IPS-18a (cell line): ENCODE measurements around the gene RPL37A.

Experiments used
- H3K27ac ChIP-seq: one replicate; pipeline ENCODE4 v1.5.1; 2013; ENCODE audit warnings: low read length
- H3K27me3 ChIP-seq: one replicate; pipeline ENCODE4 v1.6.1; 2013; ENCODE audit warnings: mild to moderate bottlenecking, low read length; ENCODE audit not compliant: control insufficient read depth, insufficient read depth
- H3K36me3 ChIP-seq: one replicate; pipeline ENCODE4 v1.6.1; 2013; ENCODE audit warnings: low read depth, low read length; ENCODE audit not compliant: control insufficient read depth
- H3K4me1 ChIP-seq: one replicate; pipeline ENCODE4 v1.6.1; 2013; ENCODE audit warnings: low read depth, low read length; ENCODE audit not compliant: control insufficient read depth
- H3K4me3 ChIP-seq: one replicate; pipeline ENCODE4 v1.5.1; 2013; ENCODE audit warnings: low read length
- H3K9ac ChIP-seq: one replicate; pipeline ENCODE4 v1.6.1; 2013; ENCODE audit warnings: mild to moderate bottlenecking, low read length, moderate library complexity
- H3K9me3 ChIP-seq: one replicate; pipeline ENCODE4 v1.6.1; 2013; ENCODE audit warnings: low read depth, low read length; ENCODE audit not compliant: control insufficient read depth

RPL37A gene

DNA sequence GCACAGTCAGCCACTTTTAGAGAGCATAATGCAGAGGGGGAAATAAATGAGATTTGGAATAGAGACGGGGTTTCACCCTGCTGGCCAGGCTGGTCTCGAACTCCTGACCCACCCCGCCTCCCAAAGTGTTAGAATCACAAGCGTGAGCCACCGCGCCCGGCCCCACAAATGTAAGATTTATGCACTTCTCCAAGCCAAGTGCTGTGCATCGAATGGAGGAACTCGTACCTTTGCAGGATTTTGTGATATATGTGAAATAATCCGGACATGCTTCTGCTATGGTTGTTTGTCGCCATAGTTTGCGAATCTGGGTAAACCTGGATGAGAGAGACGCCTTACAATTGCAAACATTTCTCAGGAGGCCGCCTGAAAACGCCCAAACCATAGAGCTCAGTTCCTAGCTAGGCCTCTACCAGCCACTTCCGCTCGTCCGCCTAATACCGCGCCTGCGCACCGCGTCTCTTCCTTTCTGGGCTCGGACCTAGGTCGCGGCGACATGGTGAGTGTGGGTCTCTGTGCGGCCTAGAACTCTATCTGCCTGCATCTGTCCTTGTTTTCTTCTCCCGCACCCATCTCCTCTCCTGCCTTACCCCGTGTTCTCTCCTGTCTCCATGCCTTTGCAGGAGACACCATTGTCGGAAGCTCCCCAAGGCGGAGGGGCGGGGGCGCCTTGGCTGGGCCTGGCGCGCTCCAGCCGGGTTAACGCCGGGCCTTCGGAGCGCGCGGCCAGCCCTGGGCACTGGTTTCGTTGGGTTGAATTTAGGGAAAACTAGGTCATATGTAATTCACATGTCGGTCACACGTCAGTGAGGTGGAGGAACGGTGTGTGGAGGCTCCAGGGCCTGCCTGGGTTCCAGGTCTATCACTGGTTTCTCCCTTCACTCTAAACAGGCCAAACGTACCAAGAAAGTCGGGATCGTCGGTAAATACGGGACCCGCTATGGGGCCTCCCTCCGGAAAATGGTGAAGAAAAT is at the start of gene RPL37A:
Gene RPL37A (plus strand): TSS at position 466 of the 974 bp plus-strand sequence. CDS start 31 bp downstream, at position 497.
- H3K9me3 ChIP-seq: no peaks in the 10 kb centered on the region
- peak within 1 kb of the TSS; percentile 96 for H3K4me3 ChIP-seq
- H3K27me3 ChIP-seq: no peaks in the 10 kb centered on the region
- H3K9ac ChIP-seq: peak within 1 kb of the TSS; percentile 97
- peaks cover 16% of the 10 kb centered on the region for H3K4me1 ChIP-seq
- H3K36me3 ChIP-seq: peaks cover 45% of the 10 kb centered on the region
- peak within 1 kb of the TSS; percentile 72 for H3K27ac ChIP-seq

GRCh38 chr2:216450346-216450745 is 48.3 kb upstream of the RPL37A start:
- Histone ChIP-seq H3K4me3 (no peak overlapping the region), H3K27me3 (no peaks in the 10 kb centered on the region), H3K9ac (no peak overlapping the region), H3K9me3 (peaks cover 5% of the 10 kb centered on the region), H3K36me3 (peaks cover 30% of the 10 kb centered on the region), H3K4me1 (peaks cover 2% of the 10 kb centered on the region), H3K27ac (no peak overlapping the region)

DNA sequence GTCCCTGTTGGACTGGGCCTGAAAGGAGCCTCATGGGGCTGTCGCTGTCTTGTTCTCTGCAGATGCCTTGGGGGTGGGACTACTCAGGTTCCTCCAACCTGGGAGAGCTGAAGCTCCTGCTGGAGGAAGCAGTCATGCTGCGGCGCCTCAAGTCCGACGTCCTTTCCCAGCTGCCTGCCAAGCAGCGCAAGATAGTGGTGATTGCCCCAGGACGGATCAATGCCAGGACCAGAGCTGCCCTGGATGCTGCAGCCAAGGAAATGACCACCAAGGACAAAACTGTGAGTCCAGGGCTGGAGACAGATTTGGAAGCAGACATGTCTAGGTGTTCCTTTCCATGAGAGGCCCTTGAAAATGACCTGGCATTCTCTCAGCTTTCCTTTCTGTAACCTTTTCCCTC is 47.9 kb upstream of the RPL37A start:
- Histone ChIP-seq H3K9me3 (peaks cover 5% of the 10 kb centered on the region), H3K27me3 (no peaks in the 10 kb centered on the region), H3K36me3 (peaks cover 30% of the 10 kb centered on the region), H3K4me3 (no peak overlapping the region), H3K4me1 (no peaks in the 10 kb centered on the region), H3K9ac (no peak overlapping the region), H3K27ac (no peak overlapping the region)

- Histone ChIP-seq H3K36me3 (peaks cover 20% of the 10 kb centered on the region), H3K4me1 (no peaks in the 10 kb centered on the region), H3K9me3 (no peaks in the 10 kb centered on the region), H3K4me3 (no peak overlapping the region), H3K27me3 (no peaks in the 10 kb centered on the region), H3K27ac (no peak overlapping the region), H3K9ac (no peak overlapping the region)
These were observed 44.6 kb upstream of the RPL37A start for GRCh38 chr2:216453955-216454614.

DNA sequence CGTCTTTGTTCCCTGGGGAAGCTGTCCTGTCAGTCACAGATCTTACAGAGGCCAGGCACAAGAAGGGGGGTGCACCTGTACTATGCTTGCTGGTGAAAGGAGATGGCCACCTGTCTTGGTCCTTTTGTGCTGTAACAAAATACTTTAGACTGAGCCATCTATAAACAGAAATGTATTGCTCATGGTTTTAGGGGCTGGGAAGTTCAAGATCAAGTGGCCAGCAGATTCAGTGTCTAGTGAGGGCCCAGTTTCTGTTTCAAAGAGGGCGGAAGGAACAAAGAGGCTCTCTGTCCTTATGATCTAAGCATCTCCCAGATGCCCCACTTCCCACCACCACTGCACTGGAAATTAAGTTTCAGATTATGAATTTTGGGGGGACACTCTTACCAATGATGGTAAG is 35.5 kb upstream of the RPL37A start:
- Histone ChIP-seq H3K4me3 (no peak overlapping the region), H3K27ac (no peak overlapping the region), H3K4me1 (no peaks in the 10 kb centered on the region), H3K9ac (no peak overlapping the region), H3K36me3 (no peaks in the 10 kb centered on the region), H3K27me3 (no peaks in the 10 kb centered on the region), H3K9me3 (no peaks in the 10 kb centered on the region)

GRCh38 chr2:216464104-216464720 is 34.4 kb upstream of the RPL37A start:
- no peak overlapping the region for H3K4me3 ChIP-seq
- H3K9ac ChIP-seq: no peak overlapping the region
- H3K9me3 ChIP-seq: no peaks in the 10 kb centered on the region
- no peaks in the 10 kb centered on the region for H3K36me3 ChIP-seq
- no peaks in the 10 kb centered on the region for H3K27me3 ChIP-seq
- no peak overlapping the region for H3K27ac ChIP-seq
- no peaks in the 10 kb centered on the region for H3K4me1 ChIP-seq

GRCh38 chr2:216465579-216466195 is 33.0 kb upstream of the RPL37A start:
- Histone ChIP-seq H3K9ac (no peak overlapping the region), H3K4me3 (no peak overlapping the region), H3K36me3 (no peaks in the 10 kb centered on the region), H3K27ac (no peak overlapping the region), H3K9me3 (no peaks in the 10 kb centered on the region), H3K4me1 (no peaks in the 10 kb centered on the region), H3K27me3 (no peaks in the 10 kb centered on the region)

- H3K36me3 ChIP-seq: no peaks in the 10 kb centered on the region
These were observed 30.8 kb upstream of the RPL37A start for GRCh38 chr2:216467845-216468244.

DNA sequence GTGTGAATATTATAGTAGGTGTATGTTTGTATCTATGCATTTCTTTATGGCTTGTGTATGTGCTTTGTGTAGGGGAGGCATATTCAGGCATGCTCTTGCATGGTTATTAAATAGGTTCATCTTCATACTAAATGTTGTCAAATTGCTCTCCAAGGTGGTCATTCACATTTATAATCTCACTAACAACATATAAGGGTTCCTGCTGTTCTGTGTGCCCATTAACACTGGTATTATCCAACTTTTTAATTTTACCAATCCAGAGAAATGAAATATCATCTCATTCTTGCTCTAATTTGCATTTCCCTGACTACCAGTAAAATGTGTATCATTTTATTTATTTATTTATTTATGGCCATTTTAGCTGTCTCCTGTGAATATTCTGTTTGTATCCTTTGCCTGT is 29.0 kb upstream of the RPL37A start:
- no peaks in the 10 kb centered on the region for H3K4me1 ChIP-seq
- H3K9ac ChIP-seq: no peak overlapping the region
- no peak overlapping the region for H3K27ac ChIP-seq
- no peaks in the 10 kb centered on the region for H3K27me3 ChIP-seq
- H3K36me3 ChIP-seq: no peaks in the 10 kb centered on the region
- H3K4me3 ChIP-seq: no peak overlapping the region
- no peaks in the 10 kb centered on the region for H3K9me3 ChIP-seq

More at GRCh38 chr2:216467845-216468244, 30.8 kb upstream of the RPL37A start:
- Histone ChIP-seq H3K27ac (no peak overlapping the region), H3K27me3 (no peaks in the 10 kb centered on the region), H3K9ac (no peak overlapping the region), H3K9me3 (no peaks in the 10 kb centered on the region), H3K4me1 (no peaks in the 10 kb centered on the region), H3K4me3 (no peak overlapping the region)

DNA sequence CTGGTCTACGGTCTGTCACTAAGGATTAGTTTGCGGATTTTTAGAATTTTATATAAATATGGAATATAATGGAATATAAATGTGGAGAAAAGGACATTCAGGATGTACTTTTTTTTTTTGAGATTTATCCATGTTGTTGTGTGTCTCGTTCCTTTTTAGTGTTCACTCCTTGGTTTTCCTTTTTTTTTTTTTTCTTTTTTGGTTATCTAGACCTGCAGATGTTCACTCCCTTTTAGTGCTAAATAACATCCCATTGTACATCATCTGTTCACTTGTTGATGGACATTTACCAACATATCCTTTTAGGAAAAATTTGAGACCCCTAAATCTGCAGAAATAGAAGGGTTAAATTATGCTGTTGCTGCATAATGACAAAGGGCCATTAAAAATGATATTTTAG is 25.5 kb upstream of the RPL37A start:
- Histone ChIP-seq H3K27me3 (no peaks in the 10 kb centered on the region), H3K4me1 (no peaks in the 10 kb centered on the region), H3K27ac (no peak overlapping the region), H3K9me3 (no peaks in the 10 kb centered on the region), H3K9ac (no peak overlapping the region), H3K36me3 (no peaks in the 10 kb centered on the region), H3K4me3 (no peak overlapping the region)
